Endodermal cell (in vitro differentiated cells): ENCODE measurements around the gene NPAS3. TPM values are rescaled to one million over a fixed set of nuclear protein-coding genes. Genes with fewer than 3 reads are reported as not detected.

ENCODE experiments used
- DNase-seq: peaks from one replicate; pipeline ENCODE4 v3.0.0-alpha.2; 2017
- H3K27ac ChIP-seq: 2 replicates; pipeline ENCODE4 v1.5.1; 2013; ENCODE audit warnings: mild to moderate bottlenecking, low read depth, low read length, moderate library complexity
- H3K27me3 ChIP-seq: 2 replicates; pipeline ENCODE4 v1.6.1; 2013; ENCODE audit warnings: mild to moderate bottlenecking, low read length, moderate library complexity; ENCODE audit not compliant: insufficient read depth, control insufficient read depth, poor library complexity, severe bottlenecking
- H3K36me3 ChIP-seq: 2 replicates; pipeline ENCODE4 v1.7.0; 2013; ENCODE audit warnings: mild to moderate bottlenecking, low read length, moderate library complexity; ENCODE audit not compliant: control insufficient read depth, insufficient read depth
- H3K4me1 ChIP-seq: one replicate; pipeline ENCODE4 v1.7.0; 2013; ENCODE audit warnings: low read length; ENCODE audit not compliant: control insufficient read depth, insufficient read depth
- H3K4me3 ChIP-seq: 2 replicates; pipeline ENCODE4 v1.5.1; 2013; ENCODE audit warnings: mild to moderate bottlenecking, low read length, moderate library complexity
- H3K9ac ChIP-seq: 2 replicates; pipeline ENCODE4 v1.6.1; 2013; ENCODE audit warnings: mild to moderate bottlenecking, low read length, moderate library complexity; ENCODE audit not compliant: poor library complexity, severe bottlenecking; ENCODE audit errors: extremely low read depth
- H3K9me3 ChIP-seq: 2 replicates; pipeline ENCODE4 v1.6.1; 2013; ENCODE audit warnings: mild to moderate bottlenecking, low read length, moderate library complexity; ENCODE audit not compliant: control insufficient read depth
- H3K27ac Mint-ChIP-seq: 2 replicates; pipeline ENCODE4 v1.8.0; 2020; ENCODE audit warnings: mixed read lengths
- H3K27me3 Mint-ChIP-seq: 2 replicates; pipeline ENCODE4 v1.8.0; 2021; ENCODE audit warnings: mild to moderate bottlenecking, mixed read lengths; ENCODE audit not compliant: insufficient read depth
- H3K36me3 Mint-ChIP-seq: 2 replicates; pipeline ENCODE4 v1.8.0; 2020; ENCODE audit warnings: low read depth, mixed read lengths
- H3K4me1 Mint-ChIP-seq: 2 replicates; pipeline ENCODE4 v1.8.0; 2020; ENCODE audit warnings: mixed read lengths
- H3K4me3 Mint-ChIP-seq: 2 replicates; pipeline ENCODE4 v1.8.0; 2020; ENCODE audit warnings: mild to moderate bottlenecking, moderate library complexity, mixed read lengths
- H3K9me3 Mint-ChIP-seq: 2 replicates; pipeline ENCODE4 v1.8.0; 2020; ENCODE audit warnings: mild to moderate bottlenecking, mixed read lengths
- CTCF ChIP-seq: fragments of 200-600 bp; sonication (generic); conservative IDR thresholded peaks from 2 replicates; pipeline ENCODE4 v1.5.0; 2021; ENCODE audit warnings: antibody characterized with exemption, mild to moderate bottlenecking
- WGBS, 2 experiments: methylation state at CpG; one replicate each; pipeline versions ENCODE4 v1.1.5 to v1.1.7; 2013; ENCODE audit warnings: missing lambda C conversion rate in 2 of 2, mixed read lengths in 1 of 2; ENCODE audit not compliant: insufficient coverage in 1 of 2, insufficient read length in 1 of 2; 5-methylcytosine and 5-hydroxymethylcytosine counted together
- total RNA-seq, 2 donors: library from RNA; stranded (reverse); fragmentation: NEBNext Ultra II Directional in 1 of 2; extraction: Animal tissue kit (Norgen Biotek cat#: 25700) in 1 of 2; gene quantifications; 2 replicates in 1 of 2; 3 replicates in 1 of 2; pipeline ENCODE4 v1.2.1, GENCODE V29; 2021

NPAS3 gene
- total RNA-seq, 2 donors from 2014 or later = 1.4 to 1.6 TPM

- H3K4me1 ChIP-seq = no peaks in the 10 kb centered on the region
- no peak for TF ChIP-seq CTCF
- H3K4me3 ChIP-seq = no peak overlapping the region
- H3K36me3 ChIP-seq = no peaks in the 10 kb centered on the region
- Mint-ChIP-seq H3K36me3 (no peaks in the 10 kb centered on the region), H3K27me3 (no peaks in the 10 kb centered on the region), H3K4me3 (no peak overlapping the region), H3K27ac (no peak overlapping the region), H3K4me1 (peaks cover 3% of the 10 kb centered on the region), H3K9me3 (no peaks in the 10 kb centered on the region)
- no peak overlapping the region for H3K9ac ChIP-seq
- DNase-seq = no peak
- H3K27ac ChIP-seq = no peak overlapping the region
- no peaks in the 10 kb centered on the region for H3K27me3 ChIP-seq
- H3K9me3 ChIP-seq = no peaks in the 10 kb centered on the region
- 94 to 100% methylated on average over 1 of the region's 1 CpG for WGBS, 2 experiments
These were observed 316.2 kb downstream of the NPAS3 start for GRCh38 chr14:33254861-33255395.

GRCh38 chr14:33257796-33258195, 319.1 kb downstream of the NPAS3 start:
- no peak for DNase-seq
- H3K9me3 Mint-ChIP-seq = no peaks in the 10 kb centered on the region
- H3K4me1 Mint-ChIP-seq = no peaks in the 10 kb centered on the region
- Histone ChIP-seq H3K36me3 (no peaks in the 10 kb centered on the region), H3K4me3 (no peak overlapping the region), H3K27ac (no peak overlapping the region), H3K4me1 (no peaks in the 10 kb centered on the region), H3K9ac (no peak overlapping the region), H3K9me3 (no peaks in the 10 kb centered on the region), H3K27me3 (no peaks in the 10 kb centered on the region)
- no peaks in the 10 kb centered on the region for H3K27me3 Mint-ChIP-seq
- TF ChIP-seq CTCF = no peak
- no peaks in the 10 kb centered on the region for H3K36me3 Mint-ChIP-seq
- no peak overlapping the region for H3K4me3 Mint-ChIP-seq
- H3K27ac Mint-ChIP-seq = no peak overlapping the region
- WGBS, 2 experiments = 93% methylated on average over 2 of the region's 2 CpGs; no CpG with 5 or more reads in 1 of the 2 experiments

- Histone ChIP-seq H3K4me3 (no peak overlapping the region), H3K27me3 (no peaks in the 10 kb centered on the region), H3K4me1 (no peaks in the 10 kb centered on the region), H3K27ac (no peak overlapping the region), H3K36me3 (no peaks in the 10 kb centered on the region), H3K9ac (no peak overlapping the region), H3K9me3 (no peaks in the 10 kb centered on the region)
- no peaks in the 10 kb centered on the region for H3K27me3 Mint-ChIP-seq
- TF ChIP-seq CTCF = no peak
- H3K4me3 Mint-ChIP-seq = no peak overlapping the region
- H3K4me1 Mint-ChIP-seq = no peaks in the 10 kb centered on the region
- H3K9me3 Mint-ChIP-seq = peaks cover 2% of the 10 kb centered on the region
- 93 to 96% methylated on average over 4 to 6 of the region's 6 CpGs for WGBS, 2 experiments
- no peak overlapping the region for H3K27ac Mint-ChIP-seq
- no peak for DNase-seq
- H3K36me3 Mint-ChIP-seq = no peaks in the 10 kb centered on the region
These were observed 321.1 kb downstream of the NPAS3 start for GRCh38 chr14:33259764-33260163.
